SJSA1 (cell line): ENCODE results near the gene TMEM74B. TPM values are rescaled to one million over a fixed set of nuclear protein-coding genes. Genes with fewer than 3 reads are reported as not detected.
A peak's percentile ranks its signal among the peaks of the same experiment; 100 is the strongest.
"Not testable (repeated sequence)": the region's sequence is repeated elsewhere in the genome, so short reads cannot be mapped to it uniquely, and the experiment has no call there.

Experiments used
- DNase-seq, 2 experiments: peaks; one replicate each; pipeline ENCODE4 v3.0.0-alpha.2; 2015 to 2020; ENCODE audit warnings: low spot score in 2 of 2, low read depth in 1 of 2
- H3K27ac ChIP-seq: fragments of 250-450 bp; sonication (Bioruptor Pico); 2 replicates; pipeline ENCODE4 v1.5.1; 2020; ENCODE audit warnings: mild to moderate bottlenecking, moderate library complexity
- H3K27me3 ChIP-seq: fragments of 250-450 bp; sonication (Bioruptor Pico); replicated peaks from 2 replicates; pipeline ENCODE4 v1.5.1; 2020; ENCODE audit warnings: mild to moderate bottlenecking, moderate library complexity
- H3K36me3 ChIP-seq: fragments of 250-450 bp; sonication (Bioruptor Pico); 2 replicates; pipeline ENCODE4 v1.5.1; 2020; ENCODE audit warnings: mild to moderate bottlenecking
- H3K4me1 ChIP-seq: fragments of 250-450 bp; sonication (Bioruptor Pico); replicated peaks from 2 replicates; pipeline ENCODE4 v1.6.1; 2021; ENCODE audit warnings: mild to moderate bottlenecking
- H3K4me3 ChIP-seq: fragments of 250-450 bp; sonication (Bioruptor Pico); 2 replicates; pipeline ENCODE4 v1.5.1; 2020; ENCODE audit warnings: mild to moderate bottlenecking
- H3K9me3 ChIP-seq: fragments of 250-450 bp; sonication (Bioruptor Pico); replicated peaks from 2 replicates; pipeline ENCODE4 v1.5.1; 2020; ENCODE audit warnings: mild to moderate bottlenecking
- total RNA-seq: library from RNA; depleted of rRNA; stranded (reverse); fragments of >200 nt; shearing (Covaris generic); gene quantifications from 2 replicates; pipeline ENCODE4 v1.2.3, GENCODE V29; 2014; rRNA removed

The TMEM74B gene
- not detected in 2 replicates for total RNA-seq

DNA sequence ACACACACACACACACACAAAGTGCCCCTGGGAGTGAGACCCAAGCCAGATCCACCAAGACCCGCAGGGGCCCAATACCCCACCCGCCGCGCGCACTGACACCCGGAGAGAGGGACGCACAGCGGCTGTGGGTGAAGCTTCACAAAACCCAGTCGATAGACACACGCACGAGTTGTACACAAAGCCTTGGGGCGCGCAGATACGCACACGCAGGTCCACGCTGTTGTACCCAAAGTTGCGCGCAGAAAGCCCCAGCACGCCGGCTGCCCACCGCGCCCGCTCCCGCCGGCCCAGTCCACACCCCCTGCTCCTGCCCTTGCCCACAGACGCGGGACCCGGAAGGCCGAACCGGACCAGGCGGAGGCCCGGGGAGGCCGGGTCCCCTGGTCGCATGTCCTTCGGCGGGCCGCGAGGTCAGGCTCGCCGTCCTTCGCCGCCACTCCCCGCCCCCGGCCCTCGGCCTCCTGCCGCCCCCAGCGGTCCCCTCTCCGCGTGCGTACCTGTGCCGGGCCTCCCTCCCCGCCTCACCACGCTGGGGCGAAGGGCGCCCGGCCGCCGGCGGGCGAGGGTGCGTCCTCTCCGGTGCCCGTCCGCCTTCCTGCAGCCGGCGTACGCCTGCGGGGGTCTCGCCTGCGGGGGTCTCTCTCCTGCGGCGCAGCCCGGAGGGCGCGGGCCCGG, at the start of gene TMEM74B:
TMEM74B (minus strand) TSS at position 344 of the 678 bp plus-strand sequence. CDS start 1,180 bp downstream, outside the sequence.
- peaks cover 48% of the 10 kb centered on the region for H3K27me3 ChIP-seq
- no peak within 1 kb of the TSS for H3K27ac ChIP-seq
- no peak for DNase-seq
- H3K4me1 ChIP-seq, result peaks cover 3% of the 10 kb centered on the region; the same call in 1 of the 2 replicates
- no peaks in the 10 kb centered on the region for H3K36me3 ChIP-seq
- no peak within 1 kb of the TSS for H3K4me3 ChIP-seq
- no peaks in the 10 kb centered on the region for H3K9me3 ChIP-seq

DNA sequence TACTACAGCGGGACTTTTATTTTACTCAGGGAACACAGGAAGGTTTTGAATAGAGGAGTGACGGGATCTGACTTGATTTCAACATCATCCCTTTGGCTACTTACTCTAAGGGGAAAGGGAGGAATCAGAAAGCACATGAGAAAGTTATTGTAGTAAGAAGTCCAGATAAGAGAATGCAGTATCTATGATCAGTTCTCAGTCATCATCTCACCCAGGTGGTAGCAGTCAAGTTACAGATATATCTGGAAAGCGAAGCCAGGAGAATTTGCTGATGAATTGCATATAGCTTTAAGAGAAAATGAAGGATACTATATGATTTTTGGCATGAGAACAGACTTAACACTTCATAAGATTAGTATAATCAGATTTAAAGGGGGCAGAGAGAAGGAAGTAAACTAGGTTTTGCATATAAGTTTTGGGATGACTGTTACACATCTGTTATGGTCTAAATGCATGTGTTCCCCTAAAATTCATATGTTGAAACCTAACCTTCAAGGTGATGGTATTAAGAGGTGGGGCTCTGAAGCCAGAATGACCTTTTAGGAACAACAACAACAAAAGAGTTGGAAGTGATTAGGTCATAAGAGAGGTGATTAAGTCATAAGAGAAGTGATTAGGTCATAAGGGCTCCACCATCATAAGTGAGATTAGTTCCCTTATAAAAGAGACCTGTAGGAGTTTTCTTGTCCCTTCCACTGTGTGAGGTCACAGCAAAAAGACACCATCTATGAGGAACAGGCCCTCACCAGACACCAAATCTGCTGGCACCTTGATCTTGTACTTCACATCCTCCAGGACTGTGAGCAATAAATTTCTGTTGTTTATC, 47.7 kb upstream of the TMEM74B start:
- Histone ChIP-seq H3K4me1 (no peaks in the 10 kb centered on the region), H3K27me3 (peaks cover 17% of the 10 kb centered on the region), H3K27ac (no peak overlapping the region), H3K9me3 (no peaks in the 10 kb centered on the region), H3K36me3 (no peaks in the 10 kb centered on the region), H3K4me3 (no peak overlapping the region)
- no peak for DNase-seq

DNA sequence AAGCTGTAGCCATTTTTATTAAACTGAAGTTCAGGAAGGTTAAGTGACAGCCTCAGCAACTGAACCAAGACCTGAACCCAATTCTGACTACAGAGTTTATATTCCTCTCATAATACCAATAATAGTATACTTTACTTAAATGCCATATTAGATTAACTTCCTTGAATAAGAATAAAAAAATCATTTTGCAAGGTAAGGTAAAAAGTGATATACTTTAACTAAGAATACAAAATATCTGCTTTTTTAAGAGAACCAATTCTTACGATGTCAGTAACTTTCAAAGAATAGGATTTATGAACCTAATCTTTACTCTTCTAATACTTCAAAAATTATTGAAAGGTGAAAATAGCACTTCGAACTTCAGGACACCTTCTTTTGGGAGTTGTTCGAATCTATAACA, 44.8 kb upstream of the TMEM74B start:
- Histone ChIP-seq H3K36me3 (no peaks in the 10 kb centered on the region), H3K9me3 (no peaks in the 10 kb centered on the region), H3K4me1 (peaks cover 7% of the 10 kb centered on the region), H3K27ac (no peak overlapping the region), H3K4me3 (no peak overlapping the region), H3K27me3 (peaks cover 17% of the 10 kb centered on the region; the same call in 1 of the 2 replicates)
- no peak for DNase-seq

DNA sequence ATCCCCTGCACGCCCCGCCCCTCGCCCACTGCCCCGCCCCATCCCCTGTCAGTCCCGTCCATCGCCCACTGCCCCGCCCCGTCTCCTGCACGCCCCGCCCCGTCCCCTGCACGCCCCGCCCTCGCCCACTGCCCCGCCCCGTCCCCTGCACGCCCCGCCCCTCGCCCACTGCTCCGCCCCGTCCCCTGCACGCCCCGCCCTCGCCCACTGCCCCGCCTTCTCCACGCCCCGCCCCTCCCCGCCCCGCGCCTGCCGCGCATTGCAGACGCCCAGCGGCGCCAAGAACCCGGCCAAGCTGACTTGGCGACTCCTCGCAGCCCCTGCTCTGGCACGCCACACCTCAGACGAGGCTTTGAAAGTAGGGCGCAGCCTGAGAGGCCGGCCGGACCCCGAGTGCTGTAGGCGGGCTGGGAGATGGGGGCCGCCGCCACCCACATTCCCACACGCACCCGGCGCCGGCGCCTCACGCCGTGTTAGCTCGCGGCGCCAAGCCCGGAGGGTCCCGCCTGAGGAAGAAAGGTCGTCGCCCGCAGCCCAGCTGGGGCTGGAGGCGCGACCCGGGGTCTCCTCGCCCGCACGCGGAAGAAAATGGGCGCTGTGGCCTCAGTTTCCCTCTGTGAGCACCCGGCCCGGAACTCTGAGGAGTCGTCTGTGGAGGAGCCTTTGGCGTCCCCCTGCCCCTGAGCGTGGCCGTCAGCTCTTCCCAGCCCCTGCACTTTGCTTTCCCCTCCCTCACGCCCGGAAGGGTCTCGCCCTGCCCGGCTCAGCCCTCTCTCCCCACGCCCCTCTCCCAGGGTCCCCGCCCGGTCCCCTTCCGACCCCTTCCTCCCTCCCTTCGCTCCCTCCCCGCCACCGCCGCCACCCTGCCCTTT, 41.2 kb upstream of the TMEM74B start, which contains the start of gene RAD21L1:
RAD21L1 (plus strand) TSS at position 262 of the 872 bp plus-strand sequence. CDS start 2,410 bp downstream, outside the sequence.
- Histone ChIP-seq H3K27ac (peak within 1 kb of the TSS; percentile 81), H3K9me3 (no peaks in the 10 kb centered on the region), H3K27me3 (peaks cover 11% of the 10 kb centered on the region; the same call in 1 of the 2 replicates), H3K4me1 (peaks cover 7% of the 10 kb centered on the region), H3K36me3 (no peaks in the 10 kb centered on the region), H3K4me3 (peak within 1 kb of the TSS; percentile 83)
- peak; percentile 78 to 85 for DNase-seq

DNA sequence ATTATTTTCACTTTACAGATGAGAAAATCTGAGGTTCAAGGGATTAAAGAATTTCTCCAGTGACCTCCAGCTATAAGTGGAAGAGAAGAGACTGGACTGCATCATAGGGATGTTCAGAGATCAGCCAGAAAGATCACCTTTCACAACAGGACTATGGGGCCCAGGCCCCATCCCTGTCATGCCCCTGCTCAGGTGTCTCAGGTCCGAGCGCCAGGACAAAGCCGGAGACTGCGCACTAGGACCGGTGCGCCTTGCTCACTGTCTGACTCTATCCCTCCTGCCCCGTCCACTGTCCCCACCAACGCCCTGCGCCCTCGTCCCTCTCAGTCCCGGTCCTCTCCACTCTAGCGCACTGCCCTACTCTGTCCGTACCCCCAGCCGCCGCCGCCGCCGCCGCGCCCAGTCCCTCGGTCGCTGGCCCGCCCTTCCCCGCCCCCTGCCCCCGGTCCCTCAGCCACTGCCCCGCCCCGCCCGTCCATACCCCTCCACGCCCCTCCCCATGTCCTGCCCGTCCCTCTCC, 40.5 kb upstream of the TMEM74B start:
- DNase-seq, result peak in 1 of 2 experiments; percentile 21
- Histone ChIP-seq H3K27me3 (peaks cover 5% of the 10 kb centered on the region; the same call in 1 of the 2 replicates), H3K4me1 (peaks cover 7% of the 10 kb centered on the region), H3K27ac (no peak overlapping the region), H3K4me3 (peak overlapping the region; percentile 34), H3K9me3 (no peaks in the 10 kb centered on the region), H3K36me3 (no peaks in the 10 kb centered on the region)

DNA sequence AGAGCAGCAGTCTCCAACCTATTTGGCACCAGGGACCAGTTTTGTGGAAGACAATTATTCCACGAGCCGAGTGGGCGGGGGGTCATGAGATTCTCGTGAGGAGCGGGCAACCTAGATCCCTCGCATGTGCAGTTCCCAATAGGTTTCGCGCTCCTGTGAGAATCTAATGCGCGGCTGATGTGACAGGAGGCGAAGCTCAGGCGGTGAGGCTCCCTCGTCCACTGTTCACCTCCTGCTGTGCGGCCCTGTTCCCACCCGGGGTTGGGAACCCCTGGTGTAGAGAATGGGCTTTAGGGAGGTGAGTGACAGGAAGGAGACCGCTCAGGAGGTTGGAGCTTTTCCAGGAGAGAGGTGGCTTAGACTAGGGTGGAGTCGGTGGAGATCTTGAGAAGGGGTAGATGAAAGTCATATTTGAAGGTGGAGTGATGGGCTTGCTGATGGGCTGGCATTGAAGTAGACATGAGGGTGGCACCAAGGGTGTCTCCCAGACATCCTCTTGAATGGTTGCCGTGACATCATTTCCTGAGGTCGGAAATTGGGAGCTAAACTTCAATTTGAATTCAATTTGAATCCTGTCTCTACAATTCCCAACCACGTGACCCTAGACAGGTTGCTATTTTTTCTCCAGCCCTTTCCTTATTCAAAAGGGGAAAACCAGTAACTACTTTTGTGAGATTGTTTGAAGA, 39.6 kb upstream of the TMEM74B start:
- no peak overlapping the region for H3K4me3 ChIP-seq
- peaks cover 7% of the 10 kb centered on the region for H3K4me1 ChIP-seq
- peaks cover 3% of the 10 kb centered on the region; the same call in 1 of the 2 replicates for H3K27me3 ChIP-seq
- no peaks in the 10 kb centered on the region for H3K9me3 ChIP-seq
- DNase-seq, result no peak
- H3K36me3 ChIP-seq, result no peaks in the 10 kb centered on the region
- no peak overlapping the region for H3K27ac ChIP-seq

DNA sequence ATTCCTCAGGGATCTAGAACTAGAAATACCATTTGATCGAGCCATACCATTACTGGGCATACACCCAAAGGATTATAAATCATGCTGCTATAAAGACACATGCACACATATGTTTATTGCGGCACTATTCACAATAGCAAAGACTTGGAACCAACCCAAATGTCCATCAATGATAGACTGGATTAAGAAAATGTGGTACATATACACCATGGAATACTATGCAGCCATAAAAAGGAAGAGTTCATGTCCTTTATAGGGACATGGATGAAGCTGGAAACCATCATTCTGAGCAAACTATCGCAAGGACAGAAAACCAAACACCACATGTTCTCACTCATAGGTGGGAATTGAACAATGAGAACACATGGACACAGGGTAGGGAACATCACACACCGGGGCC, 38.0 kb upstream of the TMEM74B start:
- not testable (repeated sequence) for H3K36me3 ChIP-seq, H3K4me3 ChIP-seq

DNA sequence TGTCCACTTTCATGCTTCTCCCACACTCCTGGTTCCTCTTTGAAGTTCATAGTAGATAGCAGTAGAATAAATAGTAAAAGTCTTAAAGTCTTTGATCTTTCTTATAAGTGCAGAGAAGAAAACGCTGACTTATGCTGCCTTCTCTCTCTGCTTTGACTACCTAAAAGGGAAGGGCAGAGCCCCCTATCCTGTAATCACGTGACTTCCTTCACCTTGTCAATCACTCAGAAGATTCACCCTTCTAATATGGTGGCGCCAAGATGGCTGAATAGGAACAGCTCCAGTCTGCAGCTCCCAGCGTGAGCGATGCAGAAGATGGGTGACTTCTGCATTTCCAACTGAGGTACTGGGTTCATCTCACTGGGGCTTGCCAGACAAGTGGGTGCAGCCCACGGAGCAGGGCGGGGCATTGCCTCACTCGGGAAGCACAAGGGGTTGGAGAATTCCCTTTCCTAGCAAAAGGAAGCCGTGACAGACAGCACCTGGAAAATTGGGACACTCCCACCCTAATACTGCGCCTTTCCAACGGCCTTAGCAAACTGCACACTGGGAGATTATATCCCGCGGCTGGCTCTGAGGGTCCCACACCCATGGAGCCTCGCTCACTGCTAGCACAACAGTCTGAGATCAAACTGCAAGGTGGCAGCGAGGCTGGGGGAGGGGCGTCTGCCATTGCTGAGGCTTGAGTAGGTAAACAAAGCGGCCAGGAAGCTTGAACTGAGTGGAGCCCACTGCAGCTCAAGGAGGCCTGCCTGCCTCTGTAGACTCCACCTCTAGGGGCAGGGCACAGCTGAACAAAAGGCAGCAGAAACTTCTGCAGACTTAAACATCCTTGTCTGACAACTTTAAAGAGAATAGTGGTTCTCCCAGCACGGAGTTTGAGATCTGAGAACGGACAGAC, 32.0 kb upstream of the TMEM74B start:
- peaks cover 19% of the 10 kb centered on the region; the same call in 1 of the 2 replicates for H3K27me3 ChIP-seq
- H3K9me3 ChIP-seq, H3K36me3 ChIP-seq: not testable (repeated sequence)

More for the DNA sequence above, 38.0 kb upstream of the TMEM74B start:
- not testable (repeated sequence) for H3K27ac ChIP-seq, H3K4me1 ChIP-seq, H3K27me3 ChIP-seq, DNase-seq, H3K9me3 ChIP-seq

DNA sequence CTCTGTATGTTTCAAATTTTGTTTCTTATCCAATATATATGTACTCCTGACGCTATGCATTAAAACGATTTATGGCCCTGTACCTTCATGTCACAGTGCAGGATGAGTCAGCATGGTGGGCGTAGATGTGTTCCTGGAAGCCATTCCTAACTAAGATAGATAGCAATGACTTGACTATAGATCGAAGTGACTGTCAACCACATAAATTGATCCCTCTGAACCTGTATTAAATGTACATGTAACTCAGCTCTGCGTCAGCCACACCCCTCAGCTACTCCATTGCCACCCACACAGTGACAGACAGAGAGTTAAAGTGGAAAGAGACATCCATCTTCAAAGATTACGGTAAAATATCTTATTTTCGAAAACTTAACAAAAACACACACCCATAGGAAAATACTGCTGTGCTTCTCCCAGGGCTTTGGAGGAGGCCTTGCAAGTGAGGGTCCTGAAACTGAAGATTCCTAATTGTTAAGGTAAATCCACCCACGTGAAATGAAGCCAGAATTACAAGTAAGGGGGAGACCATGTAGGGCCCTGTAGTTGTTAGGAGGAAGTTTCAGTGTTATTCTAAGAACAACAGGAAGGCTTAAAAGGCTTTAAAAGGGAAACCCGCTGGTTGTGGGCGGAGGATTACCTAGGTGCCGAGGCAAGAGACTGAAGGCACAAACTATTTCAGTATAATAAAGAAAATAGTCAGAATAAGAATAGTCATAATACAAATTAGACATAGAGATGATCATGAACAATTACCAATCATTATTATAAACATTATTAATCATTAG, 30.8 kb upstream of the TMEM74B start:
- Histone ChIP-seq H3K4me3 (no peak overlapping the region), H3K36me3 (no peaks in the 10 kb centered on the region), H3K9me3 (no peaks in the 10 kb centered on the region), H3K27ac (no peak overlapping the region), H3K27me3 (peaks cover 19% of the 10 kb centered on the region; the same call in 1 of the 2 replicates), H3K4me1 (no peaks in the 10 kb centered on the region)
- DNase-seq, result no peak

More for the DNA sequence above, 32.0 kb upstream of the TMEM74B start:
- H3K4me3 ChIP-seq, H3K27ac ChIP-seq, H3K4me1 ChIP-seq, DNase-seq: not testable (repeated sequence)

DNA sequence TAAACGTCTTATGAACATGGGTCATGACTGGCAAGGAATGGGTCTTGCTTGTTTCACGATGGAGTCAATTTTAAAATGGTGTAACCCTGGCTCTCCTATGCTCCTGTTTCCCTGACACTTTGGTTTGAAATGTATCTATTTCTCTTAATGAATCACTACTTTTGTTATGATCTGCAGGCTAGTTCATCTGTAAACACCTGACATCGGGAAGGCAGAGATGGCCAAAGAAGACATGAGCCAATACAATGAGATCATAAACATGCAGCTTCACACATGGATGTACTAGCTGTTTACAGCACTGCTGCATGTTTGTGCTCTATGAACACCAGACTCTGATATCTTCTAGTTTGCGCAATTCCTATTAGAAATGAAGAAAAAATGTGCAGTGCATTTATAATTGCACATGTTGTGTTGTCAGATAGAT, 30.1 kb upstream of the TMEM74B start:
- no peaks in the 10 kb centered on the region for H3K4me1 ChIP-seq
- H3K27me3 ChIP-seq, result peaks cover 19% of the 10 kb centered on the region; the same call in 1 of the 2 replicates
- H3K36me3 ChIP-seq, result no peaks in the 10 kb centered on the region
- no peak overlapping the region for H3K4me3 ChIP-seq
- no peak for DNase-seq
- H3K27ac ChIP-seq, result no peak overlapping the region
- H3K9me3 ChIP-seq, result no peaks in the 10 kb centered on the region

DNA sequence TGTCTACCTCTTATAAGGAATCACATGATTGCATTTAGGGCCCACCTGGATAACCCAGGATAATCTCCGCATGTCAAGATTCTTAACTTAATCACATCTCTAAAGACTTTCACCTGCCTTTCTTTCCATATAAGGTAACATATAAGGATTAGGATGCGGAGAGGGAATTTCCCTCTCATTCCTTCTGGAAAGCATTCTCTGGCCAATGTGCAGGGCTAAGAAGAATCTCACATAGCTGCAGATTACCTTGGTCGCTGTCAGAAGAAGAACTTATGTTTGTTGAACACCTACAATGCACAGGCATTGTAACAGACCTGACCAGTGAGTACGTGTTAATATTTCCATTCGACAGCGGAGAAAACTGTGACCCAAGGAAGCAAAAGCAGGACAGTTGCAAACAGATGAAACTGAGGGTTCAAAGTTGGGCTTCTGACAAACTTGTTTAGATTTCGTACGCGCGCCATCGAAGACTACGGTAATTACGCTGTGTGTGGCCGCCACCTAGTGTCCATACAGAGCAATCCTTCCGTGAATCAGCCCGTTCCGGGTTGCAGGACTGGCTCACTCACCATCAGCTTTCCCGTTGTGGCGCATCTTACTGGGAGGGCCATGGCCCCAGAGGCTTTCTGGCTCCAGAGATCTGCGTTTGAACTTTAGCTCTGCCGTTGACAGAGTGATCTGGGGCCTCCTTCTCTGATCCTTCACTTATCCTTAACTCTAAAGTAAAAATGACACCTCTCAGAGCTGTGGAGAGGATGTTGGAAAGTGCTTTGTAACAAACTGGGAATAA, 28.0 kb upstream of the TMEM74B start:
- no peak overlapping the region for H3K4me3 ChIP-seq
- H3K4me1 ChIP-seq, result no peaks in the 10 kb centered on the region
- H3K9me3 ChIP-seq, result no peaks in the 10 kb centered on the region
- no peak overlapping the region for H3K27ac ChIP-seq
- peak; percentile 38 to 71 for DNase-seq
- no peaks in the 10 kb centered on the region for H3K36me3 ChIP-seq
- peaks cover 14% of the 10 kb centered on the region; the same call in 1 of the 2 replicates for H3K27me3 ChIP-seq
